ENCODE measurements around the gene POLR1H.

The POLR1H gene

GRCh38 chr6:30062471-30063178 lies 1.6 kb downstream of the POLR1H start:
- Histone ChIP-seq H3K36me3 (peaks cover 14% of the 10 kb centered on the region), H3K27me3 (ENCODE audit: insufficient read depth, low read depth, severe bottlenecking) (no peaks in the 10 kb centered on the region), H3K9me3 (ENCODE audit: severe bottlenecking) (no peaks in the 10 kb centered on the region), H3K4me3 (ENCODE audit: low read depth, low read length) (no peak overlapping the region), H3K27ac (no peak overlapping the region)
- TF ChIP-seq CTCF (IDR thresholded peaks at IDR 0.05; ENCODE audit: low read depth, low read length) = no peak
- DNase-seq = no peak

DNA sequence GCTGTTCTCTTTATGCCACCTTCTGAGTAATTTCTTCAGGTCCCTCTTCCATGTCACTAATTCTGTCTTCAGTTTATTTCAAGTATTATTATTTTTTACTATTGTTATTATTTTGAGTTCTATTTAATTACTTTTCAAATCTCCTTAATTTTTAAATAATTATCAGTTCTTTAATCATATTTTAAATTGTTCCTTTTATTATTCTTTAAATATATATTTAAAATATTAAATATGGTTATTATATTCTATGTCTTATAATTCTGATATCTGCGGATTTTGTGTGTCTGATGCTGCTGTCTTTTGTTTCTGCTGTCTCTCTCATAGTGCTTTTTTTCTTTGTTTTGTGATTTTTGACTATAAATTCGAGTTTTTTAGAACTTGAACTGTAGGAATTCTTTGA lies 2.2 kb downstream of the POLR1H start:
- no peak for DNase-seq
- Histone ChIP-seq H3K27me3 (ENCODE audit: insufficient read depth, low read depth, severe bottlenecking) (no peaks in the 10 kb centered on the region), H3K4me3 (ENCODE audit: low read depth, low read length) (no peak overlapping the region), H3K36me3 (peaks cover 15% of the 10 kb centered on the region), H3K27ac (no peak overlapping the region), H3K9me3 (ENCODE audit: severe bottlenecking) (no peaks in the 10 kb centered on the region)
- TF ChIP-seq CTCF (IDR thresholded peaks at IDR 0.05; ENCODE audit: low read depth, low read length) = no peak

GRCh38 chr6:30066082-30066481 lies 5.0 kb downstream of the POLR1H start:
- no peak for TF ChIP-seq CTCF (IDR thresholded peaks at IDR 0.05; ENCODE audit: low read depth, low read length)
- Histone ChIP-seq H3K27me3 (ENCODE audit: insufficient read depth, low read depth, severe bottlenecking) (no peaks in the 10 kb centered on the region), H3K36me3 (peaks cover 30% of the 10 kb centered on the region), H3K9me3 (ENCODE audit: severe bottlenecking) (no peaks in the 10 kb centered on the region), H3K27ac (peak overlapping the region; percentile 93), H3K4me3 (ENCODE audit: low read depth, low read length) (peak overlapping the region; percentile 90)
- no peak for DNase-seq

GRCh38 chr6:30066577-30067459 lies 5.8 kb downstream of the POLR1H start, which contains the start of gene PPP1R11:
PPP1R11 (plus strand) TSS chr6:30067198; CDS start chr6:30067411, 213 bp downstream.
- Histone ChIP-seq H3K27ac (peak within 1 kb of the TSS; percentile 93), H3K36me3 (peaks cover 30% of the 10 kb centered on the region), H3K27me3 (ENCODE audit: insufficient read depth, low read depth, severe bottlenecking) (no peaks in the 10 kb centered on the region), H3K4me3 (ENCODE audit: low read depth, low read length) (peak within 1 kb of the TSS; percentile 90), H3K9me3 (ENCODE audit: severe bottlenecking) (no peaks in the 10 kb centered on the region)
- no peak for TF ChIP-seq CTCF (IDR thresholded peaks at IDR 0.05; ENCODE audit: low read depth, low read length)
- DNase-seq = peak; percentile 100

DNA sequence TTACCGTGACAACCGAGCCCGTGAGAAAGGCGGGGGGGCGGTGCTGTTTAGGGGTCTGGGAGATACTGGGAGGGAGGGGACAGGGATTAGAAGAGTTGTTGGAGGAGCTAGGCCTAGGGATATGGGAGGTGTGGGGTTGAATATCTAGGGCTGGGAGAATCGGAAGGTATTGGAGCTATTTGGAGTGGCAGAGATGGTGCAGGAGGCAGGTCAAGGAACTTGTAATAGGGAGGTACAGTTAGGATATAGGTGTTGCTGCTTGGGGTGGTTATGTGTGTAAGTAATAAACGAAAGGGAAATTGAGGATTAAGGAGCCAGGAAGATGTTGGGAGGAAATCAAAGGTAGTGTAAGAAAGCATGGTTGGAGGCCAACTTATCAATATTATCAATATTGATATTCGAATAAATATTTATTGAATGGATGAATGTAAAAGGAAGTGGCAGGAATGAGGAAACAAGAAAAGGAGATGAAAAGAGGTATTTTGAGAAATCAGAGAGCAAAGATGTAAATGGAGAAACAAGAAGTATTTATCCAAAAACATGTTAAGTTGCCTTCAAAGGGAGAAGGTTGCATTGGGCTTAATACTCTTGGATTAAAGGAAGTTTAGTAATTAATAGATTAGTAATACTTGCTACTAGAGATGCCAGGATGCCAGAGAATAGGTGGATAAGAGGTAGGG lies 6.5 kb downstream of the POLR1H start:
- DNase-seq = peak; percentile 97
- TF ChIP-seq CTCF (IDR thresholded peaks at IDR 0.05; ENCODE audit: low read depth, low read length) = no peak
- Histone ChIP-seq H3K27me3 (ENCODE audit: insufficient read depth, low read depth, severe bottlenecking) (no peaks in the 10 kb centered on the region), H3K27ac (peak overlapping the region; percentile 79), H3K9me3 (ENCODE audit: severe bottlenecking) (no peaks in the 10 kb centered on the region), H3K4me3 (ENCODE audit: low read depth, low read length) (peak overlapping the region; percentile 90), H3K36me3 (peaks cover 30% of the 10 kb centered on the region)

Measured in WERI-Rb-1 (cell line).